SK-N-SH (cell line): ENCODE data around the gene SLC9A7. TPM values are rescaled to one million over a fixed set of nuclear protein-coding genes. Genes with fewer than 3 reads are reported as not detected.

Experiments
- CTCF ChIA-PET: fragments of 300-600, 350-600 bp; formaldehyde crosslinking; extraction: SDS; loops from one replicate; lab custom pipeline; 2021; lab: Yijun Ruan, JAX
- POLR2A ChIA-PET: fragments of 350-600 bp; sonication (Branson Sonifier 250); formaldehyde crosslinking; extraction: SDS; loops from one replicate; lab custom pipeline; 2020; ENCODE audit warnings: antibody characterized with exemption, inconsistent platforms; lab: Yijun Ruan, JAX
- DNase-seq: peaks from one replicate; pipeline ENCODE4 v3.0.0; 2012
- H2AFZ ChIP-seq: fragments of 200-600 bp; sonication (generic); 2 replicates; pipeline ENCODE4 v1.8.1; 2016; ENCODE audit warnings: antibody characterized with exemption, mild to moderate bottlenecking, low read depth
- H3F3A ChIP-seq: fragments of 200-600 bp; sonication (generic); replicated peaks from 2 replicates; pipeline ENCODE3; 2016; ENCODE audit warnings: antibody characterized with exemption, mild to moderate bottlenecking; ENCODE audit not compliant: insufficient read depth
- H3K27ac ChIP-seq, 2 experiments: fragments of 200-500 bp in 1 of 2; fragments of 200-600 bp in 1 of 2; sonication (Bioruptor generic) in 1 of 2; sonication (generic), shearing (Covaris generic) in 1 of 2; 2 replicates each; pipeline versions ENCODE4 v1.5.1 to v1.6.1; 2014 to 2016; ENCODE audit warnings: low read depth in 2 of 2, inconsistent platforms in 1 of 2, low read length in 1 of 2, mild to moderate bottlenecking in 1 of 2, mixed read lengths in 1 of 2
- H3K27me3 ChIP-seq: fragments of 200-600 bp; sonication (generic), shearing (Covaris generic); 2 replicates; pipeline ENCODE4 v1.6.1; 2016; ENCODE audit warnings: mixed run types; ENCODE audit not compliant: insufficient read depth
- H3K36me3 ChIP-seq, 2 experiments: fragments of 200-500 bp in 1 of 2; fragments of 200-600 bp in 1 of 2; sonication (Bioruptor generic) in 1 of 2; sonication (generic) in 1 of 2; replicated peaks in 1 of 2; 2 replicates each; pipeline versions ENCODE3 to v1.5.1; 2014 to 2016; ENCODE audit warnings: low read length in 1 of 2, mild to moderate bottlenecking in 1 of 2; ENCODE audit not compliant: insufficient read depth in 2 of 2, control insufficient read depth in 1 of 2
- H3K4me1 ChIP-seq, 2 experiments: fragments of 200-500 bp in 1 of 2; fragments of 200-600 bp in 1 of 2; sonication (Bioruptor generic) in 1 of 2; sonication (generic), shearing (Covaris generic) in 1 of 2; 2 replicates each; pipeline versions ENCODE4 v1.5.1 to v1.6.1; 2014 to 2016; ENCODE audit warnings: low read depth in 1 of 2, low read length in 1 of 2, mixed run types in 1 of 2; ENCODE audit not compliant: insufficient read depth in 2 of 2, control insufficient read depth in 1 of 2
- H3K4me2 ChIP-seq: fragments of 200-600 bp; sonication (generic), shearing (Covaris generic); 2 replicates; pipeline ENCODE4 v1.6.1; 2017; ENCODE audit warnings: mixed run types
- H3K4me3 ChIP-seq, 2 experiments: fragments of 200-500 bp in 1 of 2; fragments of 200-600 bp in 1 of 2; sonication (Bioruptor generic) in 1 of 2; sonication (generic), shearing (Covaris generic) in 1 of 2; 2 replicates each; pipeline versions ENCODE4 v1.5.1 to v1.8.1; 2014 to 2016; ENCODE audit warnings: low read depth in 2 of 2, inconsistent platforms in 1 of 2, low read length in 1 of 2, mild to moderate bottlenecking in 1 of 2, mixed read lengths in 1 of 2, moderate library complexity in 1 of 2
- H3K79me2 ChIP-seq: fragments of 200-600 bp; sonication (generic); 2 replicates; pipeline ENCODE4 v1.8.1; 2017; ENCODE audit warnings: mild to moderate bottlenecking; ENCODE audit not compliant: insufficient read depth
- H3K9ac ChIP-seq: fragments of 200-600 bp; sonication (generic); 2 replicates; pipeline ENCODE4 v1.6.1; 2017; ENCODE audit warnings: mixed run types
- H3K9me2 ChIP-seq: fragments of 200-600 bp; sonication (generic); 2 replicates; pipeline ENCODE4 v1.6.1; 2017; ENCODE audit warnings: mixed run types
- H3K9me3 ChIP-seq: fragments of 200-600 bp; sonication (generic); 2 replicates; pipeline ENCODE4 v1.6.1; 2017; ENCODE audit warnings: mixed run types, mild to moderate bottlenecking, moderate library complexity
- H4K20me1 ChIP-seq: fragments of 200-600 bp; sonication (generic); 2 replicates; pipeline ENCODE4 v1.6.1; 2017; ENCODE audit warnings: mild to moderate bottlenecking, mixed run types; ENCODE audit not compliant: insufficient read depth
- ELF1 ChIP-seq: IDR thresholded peaks from 2 replicates; pipeline ENCODE4 v1.4.0; 2012
- EZH2phosphoT487 ChIP-seq: fragments of 200-600 bp; sonication (generic); IDR thresholded peaks from 2 replicates; pipeline ENCODE4 v1.6.1; 2017; ENCODE audit warnings: low read depth, mixed run types, mild to moderate bottlenecking, antibody characterized with exemption, moderate library complexity, borderline replicate concordance
- GABPA ChIP-seq: IDR thresholded peaks from 2 replicates; pipeline ENCODE4 v1.4.0; 2012; ENCODE audit warnings: low read depth, mild to moderate bottlenecking
- GATA2 ChIP-seq: sonication (generic); formaldehyde crosslinking; IDR thresholded peaks from 2 replicates; pipeline ENCODE4 v1.5.0; 2020; ENCODE audit warnings: mild to moderate bottlenecking, missing genetic modification reagents
- NFIC ChIP-seq: IDR thresholded peaks from 2 replicates; pipeline ENCODE4 v1.4.0; 2012; ENCODE audit warnings: borderline replicate concordance
- RAD21 ChIP-seq: IDR thresholded peaks from 2 replicates; pipeline ENCODE4 v1.6.1; 2012; ENCODE audit warnings: mild to moderate bottlenecking, low read length
- RCOR1 ChIP-seq: fragments of 150-350 bp; IDR thresholded peaks from 2 replicates; pipeline ENCODE4 v1.6.1; 2017; ENCODE audit warnings: antibody characterized with exemption, low read length
- RFX5 ChIP-seq: IDR thresholded peaks from 2 replicates; pipeline ENCODE4 v1.6.1; 2012; ENCODE audit warnings: mild to moderate bottlenecking, improper control_type of control experiment, low read length
- RXRA ChIP-seq: IDR thresholded peaks from 2 replicates; pipeline ENCODE4 v1.4.0; 2012; ENCODE audit warnings: low read depth, mild to moderate bottlenecking, borderline replicate concordance
- TAF1 ChIP-seq: IDR thresholded peaks from 2 replicates; pipeline ENCODE4 v1.6.1; 2012; ENCODE audit warnings: low read depth, mild to moderate bottlenecking, low read length, moderate library complexity, borderline replicate concordance
- WGBS: methylation state at CpG from one replicate; pipeline ENCODE4 v1.1.6; 2017; ENCODE audit warnings: low lambda C conversion rate; 5-methylcytosine and 5-hydroxymethylcytosine counted together
- polyA plus RNA-seq, 3 experiments: library from polyadenylated mRNA; depleted of rRNA; stranded (reverse); fragments of >200 nt; gene quantifications; 2 replicates each; pipeline ENCODE4 v1.2.3, GENCODE V29; 2012
- TF ChIP-seq, protein P1 (sequence below): fragments of 200-600 bp; sonication (generic); IDR thresholded peaks from 2 replicates; pipeline ENCODE4 v1.6.1; 2017; ENCODE audit warnings: antibody characterized with exemption, mild to moderate bottlenecking, moderate library complexity
- TF ChIP-seq, protein P2 (sequence below): fragments of 150-350 bp; IDR thresholded peaks from 2 replicates; pipeline ENCODE4 v1.6.1; 2016; ENCODE audit warnings: mild to moderate bottlenecking, low read depth, low read length
- TF ChIP-seq, protein P3 (sequence below): IDR thresholded peaks from 2 replicates; pipeline ENCODE4 v1.4.0; 2012; ENCODE audit warnings: low read depth, borderline replicate concordance
- TF ChIP-seq, protein P4 (sequence below): fragments of 150-350 bp; IDR thresholded peaks from 2 replicates; pipeline ENCODE4 v1.6.1; 2017; ENCODE audit warnings: antibody characterized with exemption, low read length, low read depth, borderline replicate concordance

Gene SLC9A7
- polyA plus RNA-seq, 1 of the 3 experiments (the other 2 are of a cell fraction): 10.5 TPM

DNA sequence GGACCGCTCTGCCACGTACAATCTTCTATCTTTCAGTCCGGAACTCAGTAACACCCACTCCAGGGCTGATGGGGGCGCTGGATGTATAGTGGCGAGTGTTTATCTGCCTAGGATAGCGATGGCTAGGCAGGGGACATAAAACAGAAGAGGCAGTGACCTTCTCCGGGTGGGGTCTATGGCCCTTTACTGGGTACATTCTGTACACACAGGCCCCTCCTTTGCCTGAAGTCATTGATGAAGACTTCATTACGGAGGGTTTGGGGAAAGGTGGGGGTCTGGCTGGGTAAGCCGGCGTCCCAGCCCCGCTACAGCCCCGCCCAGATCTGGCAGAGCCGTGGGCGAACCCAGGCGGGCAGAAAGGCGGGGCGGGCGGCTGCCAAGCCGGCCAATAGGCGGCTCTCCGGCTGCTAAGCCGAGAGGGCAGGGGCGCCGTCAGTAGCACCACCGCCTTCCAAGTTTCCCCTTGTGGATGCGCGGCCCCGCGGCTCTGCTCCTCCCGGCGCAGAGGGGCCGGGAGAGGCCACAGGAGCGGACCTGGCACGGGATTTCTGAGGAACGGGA lies 185.5 kb downstream of the SLC9A7 start, which contains the start of gene CHST7:
Gene CHST7 (plus strand): TSS at position 435 of the 561 bp plus-strand sequence. CDS start 167 bp downstream, outside the sequence.
- Histone ChIP-seq H3F3A (peaks cover 4% of the 10 kb centered on the region), H3K36me3 (no peaks in the 10 kb centered on the region), H3K79me2 (peaks cover 2% of the 10 kb centered on the region; the same call in 1 of the 2 replicates), H3K9ac (peak within 1 kb of the TSS; percentile 61), H3K9me3 (no peaks in the 10 kb centered on the region), H2AFZ (peak within 1 kb of the TSS; percentile 75), H3K27me3 (peaks cover 8% of the 10 kb centered on the region), H3K27ac (peak within 1 kb of the TSS; percentile 44 to 59; a peak in 2 of 4 replicates), H3K4me2 (peak within 1 kb of the TSS; percentile 82), H3K4me3 (peak within 1 kb of the TSS; percentile 56 to 58), H3K9me2 (no peaks in the 10 kb centered on the region), H4K20me1 (no peaks in the 10 kb centered on the region), H3K4me1 (peaks cover 0 to 5% of the 10 kb centered on the region in 2 experiments; a peak in 1 of 4 replicates)
- CTCF ChIA-PET: interaction anchor here (0.9 to 1.6 kb wide), 3 partner anchors 10 to 62 kb away, joined by 3 to 4 read pairs (median 4); no protein-coding TSS in a partner anchor
- 9% methylated on average over 16 of the region's 35 CpGs for WGBS
- DNase-seq: peak; percentile 81
- POLR2A ChIA-PET: no interaction called here
- TF ChIP-seq NFIC (no peak), EZH2phosphoT487 (no peak), RFX5 (no peak), TAF1 (peak; percentile 47; the same call in 1 of the 2 replicates), RCOR1 (no peak), GATA2 (CRISPR knock-in tag) (no peak), ELF1 (no peak), RXRA (no peak), GABPA (no peak), RAD21 (peak; percentile 60)
- TF ChIP-seq, protein P1, sequence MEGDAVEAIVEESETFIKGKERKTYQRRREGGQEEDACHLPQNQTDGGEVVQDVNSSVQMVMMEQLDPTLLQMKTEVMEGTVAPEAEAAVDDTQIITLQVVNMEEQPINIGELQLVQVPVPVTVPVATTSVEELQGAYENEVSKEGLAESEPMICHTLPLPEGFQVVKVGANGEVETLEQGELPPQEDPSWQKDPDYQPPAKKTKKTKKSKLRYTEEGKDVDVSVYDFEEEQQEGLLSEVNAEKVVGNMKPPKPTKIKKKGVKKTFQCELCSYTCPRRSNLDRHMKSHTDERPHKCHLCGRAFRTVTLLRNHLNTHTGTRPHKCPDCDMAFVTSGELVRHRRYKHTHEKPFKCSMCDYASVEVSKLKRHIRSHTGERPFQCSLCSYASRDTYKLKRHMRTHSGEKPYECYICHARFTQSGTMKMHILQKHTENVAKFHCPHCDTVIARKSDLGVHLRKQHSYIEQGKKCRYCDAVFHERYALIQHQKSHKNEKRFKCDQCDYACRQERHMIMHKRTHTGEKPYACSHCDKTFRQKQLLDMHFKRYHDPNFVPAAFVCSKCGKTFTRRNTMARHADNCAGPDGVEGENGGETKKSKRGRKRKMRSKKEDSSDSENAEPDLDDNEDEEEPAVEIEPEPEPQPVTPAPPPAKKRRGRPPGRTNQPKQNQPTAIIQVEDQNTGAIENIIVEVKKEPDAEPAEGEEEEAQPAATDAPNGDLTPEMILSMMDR: peak; percentile 55
- TF ChIP-seq, protein P2, sequence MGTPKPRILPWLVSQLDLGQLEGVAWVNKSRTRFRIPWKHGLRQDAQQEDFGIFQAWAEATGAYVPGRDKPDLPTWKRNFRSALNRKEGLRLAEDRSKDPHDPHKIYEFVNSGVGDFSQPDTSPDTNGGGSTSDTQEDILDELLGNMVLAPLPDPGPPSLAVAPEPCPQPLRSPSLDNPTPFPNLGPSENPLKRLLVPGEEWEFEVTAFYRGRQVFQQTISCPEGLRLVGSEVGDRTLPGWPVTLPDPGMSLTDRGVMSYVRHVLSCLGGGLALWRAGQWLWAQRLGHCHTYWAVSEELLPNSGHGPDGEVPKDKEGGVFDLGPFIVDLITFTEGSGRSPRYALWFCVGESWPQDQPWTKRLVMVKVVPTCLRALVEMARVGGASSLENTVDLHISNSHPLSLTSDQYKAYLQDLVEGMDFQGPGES: no peak
- TF ChIP-seq, protein P3, sequence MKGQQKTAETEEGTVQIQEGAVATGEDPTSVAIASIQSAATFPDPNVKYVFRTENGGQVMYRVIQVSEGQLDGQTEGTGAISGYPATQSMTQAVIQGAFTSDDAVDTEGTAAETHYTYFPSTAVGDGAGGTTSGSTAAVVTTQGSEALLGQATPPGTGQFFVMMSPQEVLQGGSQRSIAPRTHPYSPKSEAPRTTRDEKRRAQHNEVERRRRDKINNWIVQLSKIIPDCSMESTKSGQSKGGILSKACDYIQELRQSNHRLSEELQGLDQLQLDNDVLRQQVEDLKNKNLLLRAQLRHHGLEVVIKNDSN: no peak
- TF ChIP-seq, protein P4, sequence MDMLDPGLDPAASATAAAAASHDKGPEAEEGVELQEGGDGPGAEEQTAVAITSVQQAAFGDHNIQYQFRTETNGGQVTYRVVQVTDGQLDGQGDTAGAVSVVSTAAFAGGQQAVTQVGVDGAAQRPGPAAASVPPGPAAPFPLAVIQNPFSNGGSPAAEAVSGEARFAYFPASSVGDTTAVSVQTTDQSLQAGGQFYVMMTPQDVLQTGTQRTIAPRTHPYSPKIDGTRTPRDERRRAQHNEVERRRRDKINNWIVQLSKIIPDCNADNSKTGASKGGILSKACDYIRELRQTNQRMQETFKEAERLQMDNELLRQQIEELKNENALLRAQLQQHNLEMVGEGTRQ: no peak
